Parietal lobe (tissue), 2 donors: Measurements from ENCODE around the gene NTRK3. TPM values are rescaled to one million over a fixed set of nuclear protein-coding genes. Genes with fewer than 3 reads are reported as not detected.

Experiments used
- small RNA-seq: library from RNA; depleted of rRNA; stranded (forward); fragments of <200 nt; gene quantifications from one replicate; pipeline ENCODE3, GENCODE V24; 2014; ENCODE audit warnings: low replicate concordance
- total RNA-seq: library from RNA; depleted of rRNA; stranded (reverse); fragments of >200 nt; gene quantifications from one replicate; pipeline ENCODE4 v1.2.3, GENCODE V29; 2014

The NTRK3 gene
- 95.2 TPM for total RNA-seq

DNA sequence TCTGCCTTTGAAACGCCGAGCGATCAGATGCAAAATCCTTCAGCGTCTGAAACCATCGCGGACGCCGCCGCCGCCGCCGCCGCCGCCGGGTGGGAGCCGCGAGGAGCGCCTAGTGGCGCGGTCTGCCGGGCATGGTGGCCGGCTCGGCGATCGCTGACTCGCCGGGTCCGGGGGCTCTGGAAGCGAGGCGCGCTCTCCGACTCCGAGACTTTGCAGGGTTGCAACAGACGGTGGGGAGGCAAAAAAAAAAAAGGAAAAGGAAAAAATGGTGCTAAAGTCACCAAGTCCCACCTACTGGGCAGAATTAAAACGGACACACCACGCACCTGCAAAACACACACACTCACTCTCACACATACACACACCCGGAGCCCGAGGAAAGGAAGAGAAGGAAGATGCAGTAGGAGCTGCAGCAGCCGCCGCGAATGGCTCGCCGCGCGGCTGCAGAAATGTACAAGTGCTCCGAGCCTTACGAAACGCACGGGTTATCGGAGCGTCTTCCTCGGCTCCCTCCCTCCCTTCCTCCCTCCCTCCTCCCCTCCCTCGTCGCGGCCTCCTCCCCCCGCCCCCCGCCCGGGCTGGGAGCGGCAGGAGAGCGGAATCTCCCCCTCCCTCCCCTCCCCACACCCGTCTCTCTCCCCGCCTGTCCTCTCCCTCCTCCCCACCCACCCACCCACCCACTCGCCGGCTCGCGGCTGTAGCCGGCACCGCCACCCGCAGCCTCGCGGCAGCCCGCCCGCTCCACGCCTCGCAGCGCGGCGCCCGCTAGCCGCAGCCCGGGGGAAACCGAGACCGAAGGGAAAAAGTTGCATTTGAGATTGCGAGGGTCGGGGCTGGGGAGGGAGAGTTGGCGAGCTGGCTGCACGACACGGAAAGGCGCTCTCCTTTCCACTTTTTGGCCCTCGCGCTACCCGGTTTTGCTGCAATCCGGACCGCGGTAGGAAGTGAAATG lies at the start of gene NTRK3:
TSS of gene NTRK3 (minus strand) at position 461 of the 952 bp plus-strand sequence. CDS start 586 bp downstream, outside the sequence.

Small RNAs within 50 kb of the gene (small RNA-seq; reads per million reads assigned to genes)
- not detected for gene MED28P6

Other genes starting within 250 kb of the NTRK3 start
- 21.3 TPM for gene MRPL46, start 210.6 kb upstream of the NTRK3 start, total RNA-seq
- 24.4 TPM for gene MRPS11, start 211.0 kb upstream of the NTRK3 start, total RNA-seq